Esophagus (tissue), 2 donors: Measurements from ENCODE around the gene P2RX6. TPM values are rescaled to one million over a fixed set of nuclear protein-coding genes. Genes with fewer than 3 reads are reported as not detected.
"Not testable (repeated sequence)": the region's sequence is repeated elsewhere in the genome, so short reads cannot be mapped to it uniquely, and the experiment has no call there.

Experiments
- H3K27ac ChIP-seq, 2 donors: one replicate each; pipeline ENCODE4 v1.5.1; 2013; ENCODE audit warnings: low read depth in 2 of 2, mild to moderate bottlenecking in 2 of 2, inconsistent platforms in 1 of 2, low read length in 1 of 2, moderate library complexity in 1 of 2
- H3K27me3 ChIP-seq, 2 donors: one replicate each; pipeline ENCODE4 v1.6.1; 2013; ENCODE audit warnings: low read length in 2 of 2, control low read depth in 1 of 2, mild to moderate bottlenecking in 1 of 2; ENCODE audit not compliant: insufficient read depth in 2 of 2, control insufficient read depth in 1 of 2
- H3K36me3 ChIP-seq, 2 donors: one replicate each; pipeline ENCODE4 v1.6.1; 2013; ENCODE audit warnings: low read length in 1 of 2; ENCODE audit not compliant: control insufficient read depth in 2 of 2, insufficient read depth in 2 of 2
- H3K4me1 ChIP-seq, 2 donors: one replicate each; pipeline ENCODE4 v1.6.1; 2013; ENCODE audit warnings: low read length in 1 of 2; ENCODE audit not compliant: control insufficient read depth in 2 of 2, insufficient read depth in 2 of 2
- H3K4me3 ChIP-seq, 2 donors: one replicate each; pipeline ENCODE4 v1.5.1; 2013; ENCODE audit warnings: low read length in 2 of 2, mild to moderate bottlenecking in 2 of 2, low read depth in 1 of 2, moderate library complexity in 1 of 2
- H3K9me3 ChIP-seq, 2 donors: one replicate each; pipeline ENCODE4 v1.6.1; 2013; ENCODE audit warnings: mild to moderate bottlenecking in 2 of 2, low read depth in 1 of 2, low read length in 1 of 2, moderate library complexity in 1 of 2; ENCODE audit not compliant: control insufficient read depth in 2 of 2, insufficient read depth in 1 of 2
- WGBS, 2 donors: extraction: QIAGEN DNeasy Blood & Tissue Kit; methylation state at CpG; one replicate each; pipeline ENCODE4 v1.1.7; 2013; 5-methylcytosine and 5-hydroxymethylcytosine counted together
- polyA plus RNA-seq, 2 donors: library from polyadenylated mRNA; stranded (reverse); fragments of 200-250 nt; gene quantifications; one replicate each; pipeline ENCODE4 v1.2.3, GENCODE V29; 2013
- donor health status: healthy with polysubstance abuse.
- donor health status: Bipolar disorder and iron deficiency.

The P2RX6 gene
- polyA plus RNA-seq, 2 donors = 0.16 to 0.29 TPM

- 79 to 85% methylated on average over 9 of the region's 9 CpGs for WGBS, 2 donors
- Histone ChIP-seq H3K36me3 (no peaks in the 10 kb centered on the region), H3K27me3 (no peaks in the 10 kb centered on the region), H3K4me3 (no peak overlapping the region), H3K9me3 (peaks cover 0 to 3% of the 10 kb centered on the region in 2 donors), H3K4me1 (peaks cover 0 to 2% of the 10 kb centered on the region in 2 donors), H3K27ac (no peak overlapping the region)
Measured at GRCh38 chr22:21051145-21051830, 36.3 kb downstream of the P2RX6 start.

GRCh38 chr22:21051831-21052400, 37.0 kb downstream of the P2RX6 start:
- peaks cover 0 to 2% of the 10 kb centered on the region in 2 donors for H3K4me1 ChIP-seq
- H3K27ac ChIP-seq = no peak overlapping the region
- H3K36me3 ChIP-seq = no peaks in the 10 kb centered on the region
- H3K9me3 ChIP-seq = peaks cover 0 to 3% of the 10 kb centered on the region in 2 donors
- no peaks in the 10 kb centered on the region for H3K27me3 ChIP-seq
- no peak overlapping the region for H3K4me3 ChIP-seq
- WGBS, 2 donors = 64 to 69% methylated on average over 8 of the region's 8 CpGs

GRCh38 chr22:21052715-21053459, 37.9 kb downstream of the P2RX6 start:
- H3K4me1 ChIP-seq = peaks cover 0 to 2% of the 10 kb centered on the region in 2 donors
- 71 to 80% methylated on average over 8 of the region's 8 CpGs for WGBS, 2 donors
- no peaks in the 10 kb centered on the region for H3K27me3 ChIP-seq
- H3K4me3 ChIP-seq = no peak overlapping the region
- no peaks in the 10 kb centered on the region for H3K36me3 ChIP-seq
- no peak overlapping the region for H3K27ac ChIP-seq
- no peaks in the 10 kb centered on the region for H3K9me3 ChIP-seq

- Histone ChIP-seq H3K4me1 (peaks cover 0 to 2% of the 10 kb centered on the region in 2 donors), H3K36me3 (no peaks in the 10 kb centered on the region), H3K27me3 (no peaks in the 10 kb centered on the region), H3K9me3 (no peaks in the 10 kb centered on the region), H3K4me3 (no peak overlapping the region), H3K27ac (no peak overlapping the region)
- 86 to 88% methylated on average over 15 of the region's 15 CpGs for WGBS, 2 donors
Measured at GRCh38 chr22:21054046-21054713, 39.2 kb downstream of the P2RX6 start.

GRCh38 chr22:21054714-21055563, 40.0 kb downstream of the P2RX6 start:
- Histone ChIP-seq H3K27me3 (no peaks in the 10 kb centered on the region), H3K9me3 (no peaks in the 10 kb centered on the region), H3K27ac (no peak overlapping the region), H3K4me3 (no peak overlapping the region), H3K4me1 (peaks cover 0 to 2% of the 10 kb centered on the region in 2 donors), H3K36me3 (no peaks in the 10 kb centered on the region)
- WGBS, 2 donors = 83 to 84% methylated on average over 11 of the region's 11 CpGs

GRCh38 chr22:21055564-21055834, 40.5 kb downstream of the P2RX6 start:
- no peaks in the 10 kb centered on the region for H3K9me3 ChIP-seq
- no peak overlapping the region for H3K4me3 ChIP-seq
- H3K27me3 ChIP-seq = no peaks in the 10 kb centered on the region
- no peaks in the 10 kb centered on the region for H3K36me3 ChIP-seq
- WGBS, 2 donors = 58 to 62% methylated on average over 4 of the region's 4 CpGs
- no peak overlapping the region for H3K27ac ChIP-seq
- H3K4me1 ChIP-seq = peaks cover 0 to 2% of the 10 kb centered on the region in 2 donors

GRCh38 chr22:21055880-21056319, 40.9 kb downstream of the P2RX6 start:
- Histone ChIP-seq H3K4me1 (peaks cover 0 to 2% of the 10 kb centered on the region in 2 donors), H3K36me3 (no peaks in the 10 kb centered on the region), H3K9me3 (no peaks in the 10 kb centered on the region), H3K4me3 (no peak overlapping the region), H3K27ac (no peak overlapping the region), H3K27me3 (no peaks in the 10 kb centered on the region)
- WGBS, 2 donors = 50% methylated on average over 7 of the region's 7 CpGs

- H3K9me3 ChIP-seq, H3K36me3 ChIP-seq, H3K27me3 ChIP-seq, H3K4me3 ChIP-seq, H3K4me1 ChIP-seq, H3K27ac ChIP-seq: not testable (repeated sequence)
- 84 to 90% methylated on average over 6 to 7 of the region's 8 CpGs for WGBS, 2 donors
Measured at GRCh38 chr22:21060363-21060762, 45.4 kb downstream of the P2RX6 start.
